HG02885 (cell line): ENCODE results near the gene SDK2.

ENCODE experiments used
- ATAC-seq: cut with Tn5 transposase; IDR thresholded peaks from one replicate; pipeline ENCODE4 v1.9.1; 2021; ENCODE audit warnings: mild to moderate bottlenecking; ENCODE audit not compliant: unreplicated experiment, poor library complexity

SDK2 gene

DNA sequence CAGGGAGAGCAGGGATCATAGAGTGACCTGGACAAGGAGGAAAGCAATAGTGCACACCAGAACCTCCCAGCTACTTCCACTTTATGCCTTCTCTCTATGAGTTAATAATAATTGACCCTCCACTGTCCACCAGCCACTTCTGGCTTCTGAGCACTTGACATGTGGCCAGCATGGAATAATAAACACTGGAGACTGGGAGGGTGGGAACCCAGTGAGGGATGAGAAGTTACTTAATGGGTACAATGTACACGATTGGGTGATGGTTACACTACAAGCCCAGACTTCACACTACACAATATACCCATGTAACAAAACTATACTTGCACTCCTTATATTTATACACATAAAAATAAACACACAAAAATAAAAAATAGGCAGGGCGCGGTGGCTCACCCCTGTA is 343.9 kb downstream of the SDK2 start:
- no peak for ATAC-seq

DNA sequence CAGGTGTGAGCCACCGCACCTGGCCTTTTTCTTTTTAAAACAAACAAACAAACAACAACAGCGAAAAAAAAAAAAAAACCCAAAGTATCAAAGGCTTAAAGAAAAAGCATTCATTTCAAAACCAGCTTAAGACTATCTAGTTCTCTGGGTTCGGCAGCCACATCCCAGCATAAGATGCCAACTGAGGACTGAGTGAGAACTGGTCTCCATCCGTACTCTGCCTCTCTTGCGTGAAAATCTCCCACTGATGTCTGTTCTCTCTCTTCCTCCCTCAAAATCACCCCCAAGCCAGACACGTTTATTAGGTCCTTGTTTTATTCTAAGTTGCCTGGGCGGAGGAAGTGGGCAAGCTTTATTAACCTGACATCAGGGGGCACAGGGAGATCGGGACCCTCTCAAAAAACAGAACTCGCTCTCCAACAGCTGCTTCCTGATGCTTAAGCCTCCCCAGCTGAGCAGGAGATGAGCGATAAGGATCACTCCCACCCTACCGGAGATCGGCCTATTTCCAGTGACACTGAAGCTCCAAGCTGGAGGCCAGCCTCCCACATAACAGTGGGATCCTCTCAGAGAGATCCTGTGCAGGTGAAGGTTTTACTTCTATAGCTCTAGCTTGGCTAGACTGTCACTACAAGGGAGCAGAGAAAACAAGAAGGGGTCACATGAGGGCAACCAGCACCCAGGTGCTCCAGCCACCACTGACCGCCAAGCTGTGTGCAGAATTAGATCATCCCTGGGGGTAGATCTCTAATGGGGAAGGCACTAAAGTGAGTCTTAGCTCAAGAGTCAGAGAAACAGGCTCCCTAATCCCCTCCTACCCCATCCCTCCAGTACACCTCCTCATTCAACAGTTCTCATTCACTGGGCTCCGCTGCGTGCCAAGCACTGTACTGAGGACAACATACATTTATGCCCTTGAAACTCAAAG is 346.0 kb downstream of the SDK2 start:
- no peak for ATAC-seq

DNA sequence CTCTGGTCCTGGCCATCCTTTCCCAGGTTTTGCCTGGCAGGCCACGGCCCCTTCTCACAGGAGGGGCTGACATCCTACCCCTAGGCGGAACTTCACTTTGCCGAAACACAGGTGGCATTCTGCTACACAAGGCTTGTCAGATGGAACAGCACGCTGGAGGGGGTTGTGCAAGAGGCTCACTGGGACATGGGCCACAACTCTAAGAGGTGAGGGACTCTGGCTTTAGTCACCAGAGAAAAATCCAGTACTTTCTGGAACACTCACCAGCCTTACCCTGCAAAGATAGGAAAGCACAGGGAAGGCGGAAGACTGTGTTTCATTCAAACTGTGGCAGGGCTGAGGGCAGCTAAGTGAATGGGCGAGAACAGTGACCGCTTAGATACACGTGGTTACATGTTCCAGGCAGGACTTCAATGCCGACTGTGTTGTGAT is 350.7 kb downstream of the SDK2 start:
- no peak for ATAC-seq

DNA sequence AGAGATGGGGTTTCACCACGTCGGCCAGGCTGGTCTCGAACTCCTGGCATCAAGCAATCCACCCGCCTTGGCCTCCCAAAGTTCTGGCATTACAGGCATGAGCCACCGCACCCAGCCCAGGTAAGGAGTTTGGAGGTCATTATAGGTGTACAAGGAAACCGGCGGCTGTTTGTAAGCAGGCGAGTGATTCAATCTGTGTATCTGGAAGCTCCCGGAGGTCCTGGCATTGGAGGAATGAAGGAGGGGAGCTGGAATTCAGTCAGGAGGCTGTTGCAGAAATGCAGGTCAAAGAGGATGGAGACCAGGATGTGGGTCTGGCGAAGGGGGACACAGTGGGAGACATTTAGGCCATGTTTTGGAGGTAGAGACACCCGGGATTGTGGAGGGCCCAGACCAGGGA is 351.2 kb downstream of the SDK2 start:
- ATAC-seq, result no peak

DNA sequence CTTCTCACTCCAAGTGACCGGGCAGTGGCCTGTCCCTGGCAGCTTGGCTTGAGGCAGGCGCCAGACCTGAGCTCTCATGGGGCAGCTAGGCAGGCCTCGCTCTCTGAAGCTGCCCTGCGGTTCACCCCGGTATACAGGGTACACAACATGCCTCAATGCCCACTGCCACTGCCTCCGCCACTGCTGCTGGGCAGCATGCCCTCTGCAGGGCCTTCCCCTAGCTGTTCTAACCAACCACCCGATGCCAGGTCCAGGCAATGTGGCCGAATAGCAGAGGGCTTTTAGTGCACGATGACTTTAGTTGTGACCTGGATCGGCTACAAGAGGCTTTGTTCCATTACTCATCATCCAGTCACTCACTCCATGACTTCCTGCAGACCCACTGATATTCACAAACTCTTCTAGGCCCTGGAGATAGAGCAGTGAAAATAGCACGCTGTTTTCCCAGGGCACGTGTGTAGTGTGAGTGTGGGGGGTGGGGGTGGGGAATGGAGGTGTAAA is 352.2 kb downstream of the SDK2 start:
- ATAC-seq, result no peak

DNA sequence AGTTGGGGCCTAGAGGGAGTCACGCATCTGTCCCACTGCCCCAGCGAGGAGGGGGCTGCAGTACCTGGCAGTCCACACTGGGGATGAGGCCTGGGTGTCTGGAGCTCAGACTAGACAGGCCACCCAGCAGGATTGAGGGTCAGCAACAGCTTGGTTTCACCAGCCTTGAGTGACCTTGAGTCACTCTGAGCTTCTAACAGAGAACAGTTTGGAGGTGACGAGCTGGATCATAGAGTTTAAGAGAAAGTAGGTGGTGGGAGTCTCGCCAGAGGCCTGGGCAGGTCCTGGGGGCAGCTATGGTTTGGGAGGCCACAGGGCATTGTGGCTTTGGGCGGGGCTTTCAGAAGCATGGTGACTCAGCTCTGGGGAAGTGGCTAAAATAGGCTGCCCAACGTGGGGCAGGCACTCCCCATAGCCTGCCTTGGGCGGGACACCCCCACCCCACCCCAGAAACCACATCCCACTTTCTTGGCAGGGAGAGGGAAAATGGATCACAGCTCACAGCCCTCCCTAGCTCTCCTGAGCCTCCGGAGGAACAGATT is 352.9 kb downstream of the SDK2 start:
- ATAC-seq, result peak; percentile 93

DNA sequence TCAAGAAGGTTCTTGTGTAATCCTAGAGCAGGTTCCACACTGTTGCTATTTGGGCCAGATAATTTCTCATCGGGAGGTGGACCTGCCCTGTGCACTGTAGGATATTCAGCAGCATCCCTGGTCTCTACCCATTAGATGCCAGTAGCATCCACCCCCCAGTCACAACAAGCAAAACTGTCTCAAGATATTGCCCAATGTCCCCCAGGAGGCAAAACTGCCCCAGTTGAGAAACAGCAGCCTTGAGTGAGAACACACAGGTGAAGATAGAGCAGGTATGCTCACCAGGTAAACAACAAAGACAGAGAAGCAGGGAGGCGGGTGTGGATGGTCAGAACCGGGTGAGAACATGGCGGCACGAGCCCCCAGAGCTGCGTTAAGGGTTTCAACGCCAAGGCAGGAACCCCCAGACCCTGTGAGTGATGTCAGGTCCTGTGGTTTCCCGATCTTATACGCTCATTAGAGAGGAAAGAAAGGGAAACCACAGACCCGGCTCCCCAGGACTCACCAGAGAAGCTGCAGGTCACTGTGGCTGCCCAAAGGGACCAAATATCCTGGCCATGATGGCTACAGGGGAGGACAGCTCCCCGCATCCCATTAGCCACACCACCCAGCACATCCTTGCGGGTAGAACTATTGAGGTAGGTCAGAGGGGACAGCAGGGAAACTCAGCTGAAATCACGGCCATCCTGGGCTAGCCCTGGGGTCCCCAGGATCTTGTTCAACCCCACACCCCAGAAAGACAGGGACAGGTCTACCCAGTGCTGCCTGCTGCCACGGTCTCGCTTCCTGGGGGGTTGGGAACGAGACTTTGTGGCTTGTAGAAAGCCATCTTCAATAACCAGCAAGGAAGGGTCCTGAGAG is 353.6 kb downstream of the SDK2 start:
- ATAC-seq, result peak; percentile 32

DNA sequence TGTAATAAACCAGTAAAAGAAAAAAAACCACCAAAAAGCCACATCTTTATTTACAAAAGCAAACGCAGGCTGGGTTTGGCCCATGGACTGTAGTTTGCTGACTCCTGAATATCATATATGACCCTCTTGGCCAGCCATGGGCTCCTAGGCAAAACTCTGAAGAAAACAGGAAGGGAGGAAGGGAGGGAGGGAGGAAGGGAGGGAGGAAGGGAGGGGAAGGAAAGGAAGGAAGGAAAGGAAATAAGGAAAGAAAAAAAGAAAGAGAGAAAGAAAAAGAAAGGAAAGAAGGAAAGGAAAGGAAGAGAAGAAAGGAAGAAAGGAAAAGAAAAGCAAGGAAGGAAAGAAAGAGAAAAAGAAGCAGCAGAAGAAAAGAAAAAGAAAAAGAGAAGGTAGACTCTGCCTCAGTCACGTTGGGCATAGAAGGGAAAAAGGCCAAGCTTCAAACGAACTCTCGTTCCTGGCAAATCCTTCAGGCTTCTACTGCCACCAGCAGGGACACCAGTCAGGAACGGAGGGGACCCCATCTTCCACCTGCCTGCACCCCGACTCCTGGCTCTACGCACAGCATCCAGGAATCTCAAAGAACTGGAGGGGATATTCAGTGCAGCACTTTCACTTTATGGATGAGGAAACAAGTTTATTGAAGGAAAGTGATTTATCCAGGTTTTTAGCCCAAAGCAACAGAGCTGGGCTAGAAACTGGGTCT is 354.5 kb downstream of the SDK2 start:
- ATAC-seq, result no peak

DNA sequence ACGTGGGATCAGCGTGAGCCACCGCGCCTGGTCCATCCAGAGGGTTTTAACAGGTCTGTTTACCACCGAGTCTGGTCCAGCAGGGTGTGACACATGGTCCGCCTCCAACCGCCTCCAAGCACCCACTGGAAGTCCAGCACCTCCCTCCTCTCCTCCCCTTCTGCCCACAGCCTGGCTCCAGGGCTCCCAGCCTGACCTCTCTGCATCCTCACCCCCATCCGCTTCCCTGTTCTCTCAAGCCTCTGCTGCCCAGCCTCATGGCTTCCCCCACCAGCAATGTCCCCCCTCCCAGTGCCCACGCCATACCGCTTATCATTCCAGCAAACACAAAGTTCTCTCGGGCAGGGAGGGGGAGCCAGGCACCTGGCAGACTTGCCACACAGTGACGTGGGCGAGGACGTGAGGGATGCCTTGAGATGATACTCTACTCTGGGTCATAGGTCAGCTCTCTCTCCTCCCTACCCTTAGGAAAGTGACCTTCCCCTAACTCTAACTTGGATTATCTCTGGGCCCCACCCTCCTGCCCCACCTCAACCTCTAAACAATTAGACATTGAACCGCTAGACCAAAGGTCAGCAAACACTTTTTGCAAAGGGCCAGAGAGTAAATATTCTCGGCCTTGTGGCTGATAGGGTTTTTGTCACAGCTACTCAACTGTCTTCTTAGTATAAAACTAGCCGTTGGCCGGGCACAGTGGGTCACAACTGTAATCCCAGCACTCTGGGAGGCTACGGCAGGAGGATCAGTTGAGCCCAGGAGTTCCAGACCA is 355.5 kb downstream of the SDK2 start:
- ATAC-seq, result no peak

DNA sequence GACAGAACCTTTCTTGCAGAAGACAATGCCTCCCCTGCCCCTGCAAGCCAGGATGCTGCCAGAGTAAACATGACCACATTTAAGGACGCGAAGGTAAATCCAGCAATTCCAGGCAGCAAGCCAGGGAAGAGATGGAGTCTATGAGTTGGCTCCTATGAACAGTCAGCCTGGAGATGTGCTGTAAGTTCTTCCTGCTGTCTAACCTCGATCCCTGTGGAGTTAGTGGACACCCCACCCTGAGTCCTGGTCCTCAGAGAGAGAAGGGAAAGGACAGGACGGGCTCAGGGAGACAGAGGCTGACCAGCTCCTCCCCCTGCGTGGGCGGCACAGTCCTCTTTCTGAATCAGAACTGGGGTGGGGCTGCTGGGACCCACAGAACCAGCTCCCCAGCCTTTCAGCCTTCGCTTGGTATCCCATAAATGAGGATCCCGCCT is 357.4 kb downstream of the SDK2 start:
- ATAC-seq, result no peak

DNA sequence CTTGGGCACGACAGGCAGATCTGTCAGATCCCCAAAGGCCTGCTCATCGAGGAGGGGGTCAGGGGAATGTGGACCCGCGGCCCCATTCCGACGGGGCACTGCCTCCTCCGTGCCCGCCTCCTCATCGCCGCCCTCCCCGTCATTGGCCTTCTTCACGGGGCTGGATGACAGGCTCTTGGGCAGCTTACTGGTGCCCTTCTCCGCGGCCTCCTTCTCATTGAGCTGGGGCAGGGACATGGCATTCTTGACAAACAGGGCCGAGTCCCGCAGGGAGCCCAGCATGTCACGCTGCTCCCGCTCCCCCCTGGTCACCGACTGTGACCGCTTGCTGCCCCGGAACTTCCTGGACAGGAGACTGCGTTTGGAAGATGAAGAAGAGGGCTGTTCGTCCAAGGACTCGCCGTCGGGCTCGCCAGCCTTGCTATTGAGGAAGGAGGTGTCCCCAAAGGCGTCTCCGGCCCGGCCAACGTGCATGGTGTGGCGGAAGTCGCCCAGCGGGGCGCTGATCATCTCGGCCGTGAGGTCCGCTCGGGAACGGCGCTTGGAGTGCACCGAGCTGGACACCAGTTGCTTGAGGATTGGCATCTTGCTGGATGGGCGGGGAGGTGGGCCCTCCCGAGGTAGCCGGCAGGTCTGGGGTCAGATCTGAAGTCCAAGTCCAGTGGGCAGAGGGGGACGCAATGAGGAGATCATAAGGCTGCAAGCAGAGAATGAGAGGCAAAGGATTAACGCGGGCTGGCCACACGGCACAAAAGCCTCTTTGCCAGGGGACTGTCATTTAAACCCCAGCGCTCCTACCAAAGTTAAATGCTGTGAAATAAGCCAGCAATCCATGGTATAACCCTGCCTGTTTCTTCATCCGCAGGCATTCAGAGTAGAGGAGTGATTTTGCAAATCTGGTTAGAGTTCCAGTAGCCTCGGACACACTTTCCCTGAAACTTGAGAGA is 358.1 kb downstream of the SDK2 start:
- no peak for ATAC-seq

DNA sequence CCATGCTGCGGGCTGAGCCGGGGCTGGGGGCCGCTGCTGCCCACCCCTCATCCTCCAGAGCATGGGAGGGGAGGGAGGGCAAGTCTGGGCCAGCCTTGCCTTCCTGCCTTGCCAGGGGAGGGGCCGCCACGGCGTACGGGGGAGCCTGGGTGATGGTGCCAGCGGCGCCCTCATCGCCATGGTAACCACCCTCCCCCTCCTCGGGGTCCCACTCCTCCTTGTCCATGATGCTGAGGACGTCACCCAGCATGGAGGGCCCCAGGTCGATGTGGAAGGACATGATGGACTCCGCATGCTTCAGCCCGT is 358.7 kb downstream of the SDK2 start:
- ATAC-seq, result no peak

DNA sequence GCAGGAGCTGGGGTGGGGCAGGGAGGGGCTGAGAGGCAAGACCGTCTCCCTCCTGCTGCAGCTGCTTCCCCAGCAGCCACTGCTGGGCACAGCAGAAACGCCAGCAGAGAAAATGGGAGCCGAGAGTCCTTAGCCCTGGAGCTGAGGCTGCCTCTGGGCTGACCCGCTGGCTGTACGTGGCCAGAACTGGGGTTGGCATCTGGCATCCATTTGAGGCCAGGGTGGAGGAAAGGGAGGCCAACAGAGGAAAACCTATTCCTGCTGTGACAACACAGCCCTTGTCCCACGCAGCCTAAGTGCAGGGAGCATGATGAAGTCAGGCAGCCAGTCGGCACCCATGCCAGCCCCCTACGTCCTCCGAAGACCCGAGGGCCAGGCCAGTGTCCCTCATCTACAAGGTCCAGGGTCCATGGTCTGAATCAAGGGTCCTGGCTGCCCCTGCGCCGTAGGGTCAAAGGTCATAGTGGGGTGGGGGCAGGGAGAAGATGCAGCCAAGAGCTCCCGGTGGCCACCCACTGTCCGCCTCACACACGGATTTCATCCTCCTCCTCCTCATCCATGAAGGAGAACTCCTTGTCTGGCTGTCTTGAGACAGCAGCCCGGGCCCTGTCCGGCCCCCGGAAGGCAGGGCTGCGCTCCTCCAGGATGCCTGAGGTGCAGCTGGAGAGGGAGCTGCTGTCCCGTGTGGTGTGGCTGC is 359.2 kb downstream of the SDK2 start:
- no peak for ATAC-seq
